ENCODE measurements around the gene IFRD2. TPM values are rescaled to one million over a fixed set of nuclear protein-coding genes. Genes with fewer than 3 reads are reported as not detected.

IFRD2 gene
- total RNA-seq, 1 donor from 2014 or later, result 38.9 TPM

Other genes with a start within 250 kb of the IFRD2 start
- gene RBM5, start 203.5 kb downstream of the IFRD2 start, total RNA-seq, result 119 to 147 TPM (median 127 TPM) in 3 replicates
- gene SEMA3F, start 137.1 kb downstream of the IFRD2 start, total RNA-seq, result 18.7 to 37.5 TPM (median 36.7 TPM) in 3 replicates
- not detected in 3 replicates for gene GNAT1, start 100.8 kb downstream of the IFRD2 start, total RNA-seq
- gene SLC38A3, start 87.2 kb downstream of the IFRD2 start, total RNA-seq, result 1.00 to 1.9 TPM (median 1.2 TPM) in 3 replicates
- gene GNAI2, start 56.2 kb downstream of the IFRD2 start, total RNA-seq, result 388 to 444 TPM (median 443 TPM) in 3 replicates
- gene SEMA3B, start 23.3 kb downstream of the IFRD2 start, total RNA-seq, result 9.6 to 16.4 TPM (median 14.9 TPM) in 3 replicates
- gene LSMEM2, start 13.3 kb downstream of the IFRD2 start, total RNA-seq, result not detected in 3 replicates
- gene HYAL3, start 7.0 kb upstream of the IFRD2 start, total RNA-seq, result 5.3 to 6.9 TPM (median 5.4 TPM) in 3 replicates
- 10.9 to 16.0 TPM (median 12.9 TPM) in 3 replicates for gene NAA80, start 7.0 kb upstream of the IFRD2 start, total RNA-seq
- 0.22 to 0.65 TPM (median 0.26 TPM) in 3 replicates for gene HYAL1, start 11.1 kb upstream of the IFRD2 start, total RNA-seq
- 31.3 to 37.0 TPM (median 36.8 TPM) in 3 replicates for gene HYAL2, start 30.3 kb upstream of the IFRD2 start, total RNA-seq
- 15.3 to 18.6 TPM (median 17.0 TPM) in 3 replicates for gene TUSC2, start 35.8 kb upstream of the IFRD2 start, total RNA-seq
- 17.3 to 22.4 TPM (median 21.8 TPM) in 3 replicates for gene RASSF1, start 48.4 kb upstream of the IFRD2 start, total RNA-seq
- 0.41 to 2.0 TPM (median 1.1 TPM) in 3 replicates for gene ZMYND10, start 53.3 kb upstream of the IFRD2 start, total RNA-seq
- 19.8 to 26.9 TPM (median 21.7 TPM) in 3 replicates for gene NPRL2, start 58.3 kb upstream of the IFRD2 start, total RNA-seq
- gene CYB561D2, start 58.4 kb upstream of the IFRD2 start, total RNA-seq, result 18.2 to 29.4 TPM (median 19.5 TPM) in 3 replicates
- 45.8 to 51.8 TPM (median 50.4 TPM) in 3 replicates for gene TMEM115, start 67.1 kb upstream of the IFRD2 start, total RNA-seq
- gene CACNA2D2, start 211.2 kb upstream of the IFRD2 start, total RNA-seq, result 0.34 to 0.46 TPM (median 0.40 TPM) in 3 replicates

All from chondrocyte (in vitro differentiated cells).